IMR-90 (cell line): ENCODE measurements around the gene GPR84. TPM values are rescaled to one million over a fixed set of nuclear protein-coding genes. Genes with fewer than 3 reads are reported as not detected.
A peak's percentile ranks its signal among the peaks of the same experiment; 100 is the strongest.

Experiments used
- ATAC-seq: fragments of 200-7000 bp; cut with Tn5 transposase; 2 replicates; pipeline ENCODE4 v1.9.1; 2020; ENCODE audit warnings: low read depth, mild to moderate bottlenecking, moderate library complexity
- BruUV-seq: library from RNA; stranded (reverse); fragments of 400-500 nt; replicated peaks from 2 replicates; lab custom pipeline; 2021; lab: Mats Ljungman, UMichigan
- CTCF ChIA-PET: fragments of 300-600 bp; formaldehyde crosslinking; extraction: SDS; loops from one replicate; lab custom pipeline; 2021; ENCODE audit warnings: antibody characterized with exemption; lab: Yijun Ruan, JAX
- POLR2A ChIA-PET: fragments of 300-600 bp; sonication (Branson Sonifier 250); formaldehyde crosslinking; loops from one replicate; lab custom pipeline; 2022; ENCODE audit warnings: antibody characterized with exemption; ENCODE audit not compliant: unreplicated experiment; lab: Charles Lee
- DNase-seq: peaks from one replicate; pipeline ENCODE4 v3.0.0; 2013
- H2AFZ ChIP-seq: replicated peaks from 2 replicates; pipeline ENCODE3; 2013; ENCODE audit warnings: low read length, mild to moderate bottlenecking; ENCODE audit not compliant: poor library complexity
- H2AK5ac ChIP-seq: 2 replicates; pipeline ENCODE4 v1.6.1; 2013; ENCODE audit warnings: low read depth, low read length, inconsistent platforms
- H2AK9ac ChIP-seq: replicated peaks from 2 replicates; pipeline ENCODE3; 2013; ENCODE audit warnings: mild to moderate bottlenecking, low read depth, low read length, moderate library complexity; ENCODE audit not compliant: poor library complexity
- H2BK120ac ChIP-seq: 2 replicates; pipeline ENCODE4 v1.6.1; 2013; ENCODE audit warnings: low read depth, low read length, inconsistent platforms
- H2BK15ac ChIP-seq: 3 replicates; pipeline ENCODE4 v1.6.1; 2013; ENCODE audit warnings: low read depth, low read length, inconsistent platforms
- H2BK20ac ChIP-seq: 2 replicates; pipeline ENCODE4 v1.6.1; 2013; ENCODE audit warnings: low read depth, mild to moderate bottlenecking, inconsistent platforms, low read length, moderate library complexity
- H2BK5ac ChIP-seq: 2 replicates; pipeline ENCODE4 v1.6.1; 2013; ENCODE audit warnings: mild to moderate bottlenecking, low read depth, low read length, inconsistent platforms; ENCODE audit not compliant: poor library complexity, severe bottlenecking
- H3K14ac ChIP-seq: replicated peaks from 2 replicates; pipeline ENCODE4 v1.6.1; 2013; ENCODE audit warnings: low read depth, low read length, inconsistent platforms
- H3K18ac ChIP-seq: 2 replicates; pipeline ENCODE4 v1.6.1; 2013; ENCODE audit warnings: low read depth, low read length, control low read depth
- H3K23ac ChIP-seq: 2 replicates; pipeline ENCODE4 v1.6.1; 2013; ENCODE audit warnings: low read depth, low read length, inconsistent platforms
- H3K27ac ChIP-seq: 2 replicates; pipeline ENCODE4 v1.5.1; 2013; ENCODE audit warnings: mild to moderate bottlenecking, control low read depth, low read length; ENCODE audit not compliant: insufficient read depth
- H3K27me3 ChIP-seq: 2 replicates; pipeline ENCODE4 v1.6.1; 2013; ENCODE audit warnings: low read length; ENCODE audit not compliant: control insufficient read depth, insufficient read depth
- H3K36me3 ChIP-seq: 2 replicates; pipeline ENCODE4 v1.6.1; 2013; ENCODE audit warnings: low read length, mixed read lengths; ENCODE audit not compliant: control insufficient read depth, insufficient read depth
- H3K4ac ChIP-seq: 2 replicates; pipeline ENCODE4 v1.6.1; 2013; ENCODE audit warnings: low read depth, low read length, inconsistent platforms
- H3K4me1 ChIP-seq: 2 replicates; pipeline ENCODE4 v1.6.1; 2013; ENCODE audit warnings: low read length, mixed read lengths; ENCODE audit not compliant: control insufficient read depth, insufficient read depth
- H3K4me2 ChIP-seq: 2 replicates; pipeline ENCODE4 v1.6.1; 2013; ENCODE audit warnings: low read depth, mild to moderate bottlenecking, control low read depth, low read length, moderate library complexity
- H3K4me3 ChIP-seq: 2 replicates; pipeline ENCODE4 v1.5.1; 2013; ENCODE audit warnings: low read depth, mild to moderate bottlenecking, control low read depth, low read length, moderate library complexity; ENCODE audit not compliant: insufficient read depth
- H3K56ac ChIP-seq: 2 replicates; pipeline ENCODE4 v1.6.1; 2013; ENCODE audit warnings: low read length, inconsistent platforms; ENCODE audit not compliant: insufficient read depth; ENCODE audit errors: extremely low read depth
- H3K79me1 ChIP-seq, 2 experiments: 2 replicates each; pipeline ENCODE4 v1.6.1; 2013; ENCODE audit warnings: low read length in 2 of 2, inconsistent platforms in 1 of 2, low read depth in 1 of 2
- H3K9ac ChIP-seq: 2 replicates; pipeline ENCODE4 v1.6.1; 2013; ENCODE audit warnings: low read depth, low read length, control low read depth
- H3K9me1 ChIP-seq: 2 replicates; pipeline ENCODE4 v1.6.1; 2013; ENCODE audit warnings: low read length, inconsistent platforms; ENCODE audit not compliant: insufficient read depth
- H3K9me3 ChIP-seq: 2 replicates; pipeline ENCODE4 v1.6.1; 2013; ENCODE audit warnings: low read length; ENCODE audit not compliant: control insufficient read depth, insufficient read depth
- H4K20me1 ChIP-seq: 2 replicates; pipeline ENCODE4 v1.6.1; 2013; ENCODE audit warnings: low read length, inconsistent platforms; ENCODE audit not compliant: insufficient read depth
- H4K5ac ChIP-seq: 2 replicates; pipeline ENCODE4 v1.6.1; 2013; ENCODE audit warnings: mild to moderate bottlenecking, low read depth, low read length, control low read depth
- H4K8ac ChIP-seq, 2 experiments: 2 replicates each; pipeline ENCODE4 v1.6.1; 2013; ENCODE audit warnings: low read depth in 2 of 2, low read length in 2 of 2, control low read depth in 1 of 2, inconsistent platforms in 1 of 2
- H4K91ac ChIP-seq: 2 replicates; pipeline ENCODE4 v1.6.1; 2013; ENCODE audit warnings: low read depth, low read length, inconsistent platforms; ENCODE audit not compliant: insufficient read depth
- BHLHE40 ChIP-seq: fragments of 150-350 bp; IDR thresholded peaks from 2 replicates; pipeline ENCODE4 v1.6.1; 2016; ENCODE audit warnings: mild to moderate bottlenecking, low read depth, low read length
- CEBPB ChIP-seq: IDR thresholded peaks from 2 replicates; pipeline ENCODE4 v1.6.1; 2012; ENCODE audit warnings: low read depth, low read length, improper control_type of control experiment
- CHD1 ChIP-seq: IDR thresholded peaks from 2 replicates; pipeline ENCODE4 v1.6.1; 2012; ENCODE audit warnings: low read depth, low read length, improper control_type of control experiment
- CTCF ChIP-seq: conservative IDR thresholded peaks from 2 replicates; pipeline ENCODE4 v1.5.1; 2012; ENCODE audit warnings: mild to moderate bottlenecking, low read depth, low read length, improper control_type of control experiment
- MXI1 ChIP-seq: IDR thresholded peaks from 2 replicates; pipeline ENCODE4 v1.6.1; 2012; ENCODE audit warnings: low read depth, mild to moderate bottlenecking, low read length, moderate library complexity, borderline replicate concordance
- NFE2L2 ChIP-seq: fragments of 150-350 bp; IDR thresholded peaks from 2 replicates; pipeline ENCODE4 v1.6.1; 2016; ENCODE audit warnings: low read depth, mild to moderate bottlenecking, low read length
- RAD21 ChIP-seq: IDR thresholded peaks from 2 replicates; pipeline ENCODE4 v1.6.1; 2012; ENCODE audit warnings: low read length, improper control_type of control experiment
- RFX5 ChIP-seq: IDR thresholded peaks from 2 replicates; pipeline ENCODE4 v1.8.0; 2012; ENCODE audit warnings: low read depth, mild to moderate bottlenecking, low read length, moderate library complexity
- WGBS, 2 experiments: methylation state at CpG; one replicate each; pipeline versions ENCODE4 v1.1.5 to v1.1.7; 2013; ENCODE audit warnings: missing lambda C conversion rate in 2 of 2; ENCODE audit not compliant: insufficient read length in 1 of 2; ENCODE audit errors: extremely low coverage in 2 of 2; 5-methylcytosine and 5-hydroxymethylcytosine counted together
- dilution Hi-C: fragments of 300-500 bp; cut with HindIII; formaldehyde crosslinking; loops from one replicate; pipeline ENCODE4 v1.14.3; 2018; ENCODE audit warnings: low sequenced_read_pairs; ENCODE audit not compliant: unreplicated experiment
- in situ Hi-C: fragments of 300-500 bp; cut with MboI; formaldehyde crosslinking; loops from 3 replicates; pipeline ENCODE4 v1.14.3; 2019; ENCODE audit warnings: low sequenced_read_pairs, inconsistent platforms, mixed read lengths
- intact Hi-C: fragments of 100-400 bp; cut with micrococcal nuclease; formaldehyde crosslinking; loops from 2 replicates; pipeline ENCODE4 v1.10.0; 2022
- polyA plus RNA-seq, 3 experiments: library from polyadenylated mRNA; depleted of rRNA; stranded (reverse); fragments of >200 nt; gene quantifications; 2 replicates each; pipeline ENCODE4 v1.2.3, GENCODE V29; 2012; ENCODE audit warnings: low replicate concordance in 1 of 3
- total RNA-seq: library from RNA; depleted of rRNA; stranded (reverse); fragments of >200 nt; gene quantifications from 2 replicates; pipeline ENCODE4 v1.2.3, GENCODE V29; 2012

GPR84 gene
- total and polyA plus RNA-seq, 2 of the 4 experiments (the other 2 are of a cell fraction), result not detected

GRCh38 chr12:54329759-54330158 lies 34.5 kb downstream of the GPR84 start:
- peaks cover 7% of the 10 kb centered on the region for H3K4me1 ChIP-seq
- peak overlapping the region; percentile 82 for H2AK9ac ChIP-seq
- H2BK20ac ChIP-seq, result no peak overlapping the region
- TF ChIP-seq BHLHE40, result no peak
- TF ChIP-seq MXI1, result no peak
- no peak for TF ChIP-seq CHD1
- no peak for TF ChIP-seq NFE2L2
- TF ChIP-seq RFX5, result no peak
- no peak for TF ChIP-seq CTCF
- no peak for TF ChIP-seq RAD21
- no peak for TF ChIP-seq CEBPB
- no peaks in the 10 kb centered on the region for H3K27me3 ChIP-seq
- H3K9me3 ChIP-seq, result no peaks in the 10 kb centered on the region
- no peak overlapping the region for H3K14ac ChIP-seq
- no peak overlapping the region for H3K56ac ChIP-seq
- H4K5ac ChIP-seq, result no peak overlapping the region
- peaks cover 21% of the 10 kb centered on the region; the same call in 1 of the 2 replicates for H4K20me1 ChIP-seq
- POLR2A ChIA-PET, result no interaction called here
- CTCF ChIA-PET, result no interaction called here
- no peak overlapping the region for H2BK15ac ChIP-seq
- intact Hi-C loops (no loop called here), in situ Hi-C loops (no loop called here), dilution Hi-C loops (no loop called here)
- H3K23ac ChIP-seq, result peak overlapping the region; percentile 10; the same call in 1 of the 2 replicates
- DNase-seq (no peak), ATAC-seq (no peak)
- H2BK120ac ChIP-seq, result no peak overlapping the region
- no peak overlapping the region for H3K9ac ChIP-seq
- H3K79me1 ChIP-seq, result peaks cover 14 to 66% of the 10 kb centered on the region in 2 experiments; a peak in 3 of 4 replicates
- H4K8ac ChIP-seq, result peak overlapping the region in 1 of 2 experiments; percentile 64; a peak in 1 of 4 replicates
- H3K4me3 ChIP-seq, result no peak overlapping the region
- peak overlapping the region; percentile 52 for H2BK5ac ChIP-seq
- H2AK5ac ChIP-seq, result no peak overlapping the region; the same call in 1 of the 2 replicates
- H3K18ac ChIP-seq, result no peak overlapping the region
- 0 out of 2 replicates have a peak, but pooled peaks cover 4% of the 10 kb centered on the region for H3K36me3 ChIP-seq
- H3K27ac ChIP-seq, result no peak overlapping the region
- H3K4me2 ChIP-seq, result no peak overlapping the region
- WGBS, 2 experiments, result no CpG with 5 or more reads among the region's 5 CpGs
- peaks cover 7% of the 10 kb centered on the region for H3K9me1 ChIP-seq
- no peak overlapping the region for H4K91ac ChIP-seq
- no peak overlapping the region for H3K4ac ChIP-seq
- no TSS peak for BruUV-seq
- H2AFZ ChIP-seq, result no peak overlapping the region
